A673 (cell line): ENCODE data around the gene SHISA5. TPM values are rescaled to one million over a fixed set of nuclear protein-coding genes. Genes with fewer than 3 reads are reported as not detected.

ENCODE experiments used
- Bru-seq: library from RNA; stranded (reverse); fragments of 400-500 nt; gene quantifications from one replicate; lab custom pipeline; 2021; lab: Mats Ljungman, UMichigan
- BruChase-seq, 2 experiments: library from RNA; stranded (reverse); fragments of 400-500 nt; gene quantifications; one replicate each; lab custom pipeline; 2021; lab: Mats Ljungman, UMichigan
- BruUV-seq: library from RNA; stranded (reverse); fragments of 400-500 nt; replicated peaks from 2 replicates; lab custom pipeline; 2021; lab: Mats Ljungman, UMichigan
- CTCF ChIA-PET: fragments of 300-600 bp; sonication (Branson Sonifier 250); formaldehyde crosslinking; loops from one replicate; lab custom pipeline; 2022; ENCODE audit warnings: antibody characterized with exemption; lab: Charles Lee
- POLR2A ChIA-PET: fragments of 300-600 bp; sonication (Branson Sonifier 250); formaldehyde crosslinking; loops from one replicate; lab custom pipeline; 2022; ENCODE audit warnings: antibody characterized with exemption; ENCODE audit not compliant: low non-redundant PET; lab: Charles Lee
- DNase-seq: peaks from one replicate; pipeline ENCODE4 v3.0.0-alpha.2; 2015; ENCODE audit warnings: low spot score
- H3K27ac ChIP-seq: fragments of 200-600 bp; sonication (generic); 2 replicates; pipeline ENCODE4 v1.5.1; 2016; ENCODE audit warnings: mixed run types, low read depth, mild to moderate bottlenecking, mixed read lengths, antibody characterized with exemption, low read length; ENCODE audit not compliant: poor library complexity, severe bottlenecking
- H3K27me3 ChIP-seq: fragments of 200-600 bp; sonication (generic); replicated peaks from 2 replicates; pipeline ENCODE4 v1.6.1; 2017; ENCODE audit warnings: mixed run types, low read depth, mild to moderate bottlenecking, mixed read lengths, antibody characterized with exemption, low read length; ENCODE audit not compliant: insufficient read depth, poor library complexity
- H3K36me3 ChIP-seq: fragments of 200-600 bp; sonication (generic); 2 replicates; pipeline ENCODE4 v1.6.1; 2016; ENCODE audit warnings: mixed run types, mild to moderate bottlenecking, mixed read lengths, antibody characterized with exemption, low read length; ENCODE audit not compliant: insufficient read depth, poor library complexity, severe bottlenecking
- H3K4me1 ChIP-seq: fragments of 200-600 bp; sonication (generic); 2 replicates; pipeline ENCODE4 v1.6.1; 2017; ENCODE audit warnings: mixed run types, mild to moderate bottlenecking, mixed read lengths, antibody characterized with exemption, low read length; ENCODE audit not compliant: insufficient read depth, poor library complexity, severe bottlenecking
- H3K4me3 ChIP-seq: fragments of 200-600 bp; sonication (generic); 2 replicates; pipeline ENCODE4 v1.5.1; 2016; ENCODE audit warnings: low read depth, mixed run types, mild to moderate bottlenecking, mixed read lengths, low read length; ENCODE audit not compliant: poor library complexity, severe bottlenecking
- H3K9me3 ChIP-seq: fragments of 200-600 bp; sonication (generic); 2 replicates; pipeline ENCODE4 v1.6.1; 2016; ENCODE audit warnings: mixed run types, low read depth, mild to moderate bottlenecking, mixed read lengths, antibody characterized with exemption, low read length; ENCODE audit not compliant: poor library complexity, severe bottlenecking
- EZH2 ChIP-seq: fragments of 200-600 bp; sonication (generic); IDR thresholded peaks from 2 replicates; pipeline ENCODE4 v1.6.1; 2017; ENCODE audit warnings: borderline replicate concordance, low read depth, mild to moderate bottlenecking, mixed read lengths, antibody characterized with exemption, low read length; ENCODE audit not compliant: poor library complexity, severe bottlenecking
- intact Hi-C: fragments of 100-400 bp; cut with micrococcal nuclease; formaldehyde crosslinking; loops from one replicate; pipeline ENCODE4 v1.10.0; 2022; ENCODE audit not compliant: unreplicated experiment
- long read RNA-seq: library from polyadenylated mRNA; stranded (forward); transcript quantifications from one replicate; pipeline ENCODE4 v2.0.0, GENCODE V29; 2022
- total RNA-seq: library from RNA; stranded (reverse); gene quantifications from 2 replicates; pipeline ENCODE4 v1.2.3, GENCODE V29; 2021
- TF ChIP-seq, protein P1 (sequence below): fragments of 300-800, 200-600 bp; sonication (generic); conservative IDR thresholded peaks from 2 replicates; pipeline ENCODE4 v1.5.1; 2017; ENCODE audit warnings: low read depth, mild to moderate bottlenecking, antibody characterized with exemption, low read length, moderate library complexity, mixed read lengths

SHISA5 gene, protein sequence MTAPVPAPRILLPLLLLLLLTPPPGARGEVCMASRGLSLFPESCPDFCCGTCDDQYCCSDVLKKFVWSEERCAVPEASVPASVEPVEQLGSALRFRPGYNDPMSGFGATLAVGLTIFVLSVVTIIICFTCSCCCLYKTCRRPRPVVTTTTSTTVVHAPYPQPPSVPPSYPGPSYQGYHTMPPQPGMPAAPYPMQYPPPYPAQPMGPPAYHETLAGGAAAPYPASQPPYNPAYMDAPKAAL
- 61.8 and 63.5 TPM in 2 replicates for total RNA-seq
- percentile 36 among the genes with signal in this experiment for Bru-seq, nascent RNA
- BruChase-seq, experiment 1, labeled RNA remaining after a 2-hour chase, result percentile 41 among the genes with signal in this experiment
- percentile 56 among the genes with signal in this experiment for BruChase-seq, experiment 2, labeled RNA remaining after a 6-hour chase
- long read RNA-seq, transcript SHISA5-206 (4 exons, 1,839 nt), result major isoform, 123 of 185 reads
- long read RNA-seq, transcript SHISA5-201 (6 exons, 2,369 nt), result minor isoform, 17 of 185 reads
- long read RNA-seq, partial matches to known transcripts, result 13 of 185 reads
- long read RNA-seq, other reads (novel, unspliced or antisense), result 25 of 185 reads

DNA sequence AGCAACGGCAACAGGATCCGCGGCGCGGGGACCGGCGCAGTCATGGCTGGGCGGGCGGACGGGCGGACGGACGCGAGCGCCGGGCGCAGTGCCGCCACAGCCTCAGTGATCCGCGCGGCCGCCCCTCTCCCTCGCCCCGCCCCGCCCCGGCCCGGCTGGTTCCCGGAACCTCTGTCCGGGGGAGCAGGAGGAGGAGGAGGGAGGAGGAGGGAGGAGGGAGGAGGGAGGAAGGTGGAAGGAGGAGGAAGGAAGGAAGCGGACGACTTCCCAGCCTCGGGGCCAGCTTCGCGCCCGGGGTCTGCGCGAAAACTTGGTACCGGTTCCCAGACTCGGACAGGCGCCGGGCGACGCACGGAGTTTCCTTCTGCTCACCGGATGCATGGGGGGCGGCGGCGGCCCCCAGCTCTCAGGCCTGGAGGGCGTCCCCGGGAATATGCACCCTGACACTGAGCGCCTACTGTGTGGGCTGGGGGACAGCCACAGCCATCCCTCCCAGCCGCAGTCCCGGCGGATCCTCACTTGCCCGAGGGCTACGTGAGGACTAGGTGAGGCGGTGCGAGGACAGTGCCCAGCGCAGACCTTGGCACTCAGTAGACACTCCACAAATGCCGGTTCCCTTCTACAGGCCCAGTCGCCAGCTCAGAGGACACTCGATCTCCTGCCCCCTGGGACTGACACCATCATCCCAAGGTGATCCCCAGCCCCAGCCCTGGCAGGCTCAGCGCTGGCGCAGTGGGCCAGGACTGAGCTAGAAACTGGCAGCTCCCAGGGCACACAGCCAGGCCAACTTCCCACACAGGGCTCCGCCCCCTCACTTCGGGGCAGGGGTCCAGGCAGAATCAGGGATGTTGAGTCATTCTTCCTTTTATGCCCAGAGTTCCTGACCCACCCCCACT is at the start of gene SHISA5:
Gene SHISA5, minus strand, starts transcription at position 124 of the 896 bp plus-strand sequence. Its CDS starts 80 bp downstream, at position 44.
- CTCF ChIA-PET, result no interaction called here
- BruUV-seq, result no TSS peak
- DNase-seq, result peak; percentile 35
- H3K27ac ChIP-seq, result peak within 1 kb of the TSS; percentile 37
- H3K4me1 ChIP-seq, result peaks cover 5% of the 10 kb centered on the region
- H3K9me3 ChIP-seq, result no peaks in the 10 kb centered on the region
- H3K36me3 ChIP-seq, result no peaks in the 10 kb centered on the region
- H3K4me3 ChIP-seq, result peak within 1 kb of the TSS; percentile 50
- intact Hi-C loops, result no loop called here
- POLR2A ChIA-PET, result no interaction called here
- TF ChIP-seq EZH2, result no peak
- TF ChIP-seq, protein P1, sequence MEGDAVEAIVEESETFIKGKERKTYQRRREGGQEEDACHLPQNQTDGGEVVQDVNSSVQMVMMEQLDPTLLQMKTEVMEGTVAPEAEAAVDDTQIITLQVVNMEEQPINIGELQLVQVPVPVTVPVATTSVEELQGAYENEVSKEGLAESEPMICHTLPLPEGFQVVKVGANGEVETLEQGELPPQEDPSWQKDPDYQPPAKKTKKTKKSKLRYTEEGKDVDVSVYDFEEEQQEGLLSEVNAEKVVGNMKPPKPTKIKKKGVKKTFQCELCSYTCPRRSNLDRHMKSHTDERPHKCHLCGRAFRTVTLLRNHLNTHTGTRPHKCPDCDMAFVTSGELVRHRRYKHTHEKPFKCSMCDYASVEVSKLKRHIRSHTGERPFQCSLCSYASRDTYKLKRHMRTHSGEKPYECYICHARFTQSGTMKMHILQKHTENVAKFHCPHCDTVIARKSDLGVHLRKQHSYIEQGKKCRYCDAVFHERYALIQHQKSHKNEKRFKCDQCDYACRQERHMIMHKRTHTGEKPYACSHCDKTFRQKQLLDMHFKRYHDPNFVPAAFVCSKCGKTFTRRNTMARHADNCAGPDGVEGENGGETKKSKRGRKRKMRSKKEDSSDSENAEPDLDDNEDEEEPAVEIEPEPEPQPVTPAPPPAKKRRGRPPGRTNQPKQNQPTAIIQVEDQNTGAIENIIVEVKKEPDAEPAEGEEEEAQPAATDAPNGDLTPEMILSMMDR, result no peak
- H3K27me3 ChIP-seq, result no peaks in the 10 kb centered on the region

DNA sequence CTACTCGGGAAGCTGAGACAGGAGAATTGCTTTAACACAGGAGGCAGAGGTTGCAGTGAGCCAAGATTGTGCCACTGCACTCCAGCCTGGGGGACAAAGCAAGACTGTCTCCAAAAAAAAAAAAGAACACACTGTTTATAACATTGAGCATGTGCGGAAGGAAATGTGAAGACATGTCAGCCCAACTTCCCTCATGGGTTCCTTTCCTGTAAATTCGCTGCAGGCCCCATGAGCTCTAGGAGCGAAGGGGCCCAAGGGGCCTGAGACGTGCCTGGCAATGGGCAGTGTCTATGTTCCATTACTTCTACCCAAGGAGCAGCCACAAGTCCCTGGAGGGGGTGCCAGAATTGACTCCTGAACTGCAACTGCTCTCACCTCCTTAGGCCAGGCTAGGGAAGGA is 49.4 kb upstream of the SHISA5 start:
- Histone ChIP-seq H3K27me3 (no peaks in the 10 kb centered on the region), H3K27ac (no peak overlapping the region), H3K9me3 (no peaks in the 10 kb centered on the region), H3K4me1 (no peaks in the 10 kb centered on the region), H3K36me3 (no peaks in the 10 kb centered on the region), H3K4me3 (no peak overlapping the region)
- TF ChIP-seq, protein P1, result no peak
- no peak for TF ChIP-seq EZH2
- POLR2A ChIA-PET, result no interaction called here
- CTCF ChIA-PET, result no interaction called here
- BruUV-seq, result no TSS peak
- intact Hi-C loops, result no loop called here
- DNase-seq, result no peak
